ENCODE measurements around the gene NAGPA. TPM values are rescaled to one million over a fixed set of nuclear protein-coding genes. Genes with fewer than 3 reads are reported as not detected.

Gene NAGPA
- total and polyA plus RNA-seq, 2 of the 8 experiments (the other 6 are each of a cell fraction or from before 2014, with no cell fraction given): 10.1 to 13.2 TPM

GRCh38 chr16:4976611-4977145, 57.1 kb downstream of the NAGPA start:
- Histone ChIP-seq H3K4me1 (replicated peaks in 1 of 4; ENCODE audit: control insufficient read depth in 3 of 4, insufficient read depth in 4 of 4, low read length in 3 of 4) (peaks cover 0 to 4% (median 0%) of the 10 kb centered on the region in 4 experiments; a peak in 2 of 7 replicates), H3K27ac (ENCODE audit: low read depth, low read length) (no peak overlapping the region), H2AFZ (ENCODE audit: low read length) (no peak overlapping the region), H4K8ac (ENCODE audit: extremely low read depth, insufficient read depth, low read length) (no peak overlapping the region), H3K79me1 (ENCODE audit: low read depth, low read length) (no peaks in the 10 kb centered on the region), H3K18ac (ENCODE audit: extremely low read depth, low read length) (no peak overlapping the region), H2AK5ac (ENCODE audit: low read depth, low read length) (no peak overlapping the region), H2BK20ac (ENCODE audit: low read length) (no peak overlapping the region), H2BK5ac (ENCODE audit: low read depth, low read length) (no peak overlapping the region), H3K4me2 (ENCODE audit: insufficient read depth in 1 of 2, low read depth in 2 of 2, low read length in 2 of 2) (no peak overlapping the region), H3K27me3 (replicated peaks in 1 of 4; ENCODE audit: control insufficient read depth in 3 of 4, extremely low read depth in 1 of 4, insufficient read depth in 3 of 4, low read length in 3 of 4) (no peaks in the 10 kb centered on the region), H3K56ac (replicated peaks; ENCODE audit: insufficient read length, low read depth, low read length) (no peak overlapping the region), H3K14ac (ENCODE audit: insufficient read length) (no peak overlapping the region), H3K36me3 (ENCODE audit: control insufficient read depth in 2 of 4, insufficient read depth in 4 of 4, low read length in 3 of 4) (no peaks in the 10 kb centered on the region), H2BK15ac (ENCODE audit: low read length) (no peak overlapping the region), H4K5ac (ENCODE audit: insufficient read length, low read depth, low read length) (no peak overlapping the region), H4K91ac (replicated peaks; ENCODE audit: insufficient read length, low read length) (no peak overlapping the region), H3K4me3 (ENCODE audit: extremely low read depth in 1 of 4, insufficient read depth in 2 of 4, low read depth in 3 of 4, low read length in 4 of 4) (no peak overlapping the region), H2BK120ac (replicated peaks; ENCODE audit: low read depth, low read length) (no peak overlapping the region), H2BK12ac (ENCODE audit: low read depth, low read length) (0 out of 2 replicates have a peak overlapping the region, but pooled peaks have one; percentile 80), H3K9me3 (ENCODE audit: insufficient read depth in 2 of 2, low read depth in 1 of 2, low read length in 1 of 2) (no peaks in the 10 kb centered on the region), H3K23me2 (ENCODE audit: low read depth, low read length) (no peaks in the 10 kb centered on the region), H3K9ac (replicated peaks in 1 of 4; ENCODE audit: extremely low read depth in 1 of 4, low read depth in 3 of 4, low read length in 3 of 4) (no peak overlapping the region), H4K20me1 (replicated peaks in 1 of 2; ENCODE audit: control insufficient read depth in 1 of 2, insufficient read depth in 2 of 2, low read length in 2 of 2) (no peaks in the 10 kb centered on the region), H3K4ac (replicated peaks; ENCODE audit: insufficient read length, low read depth, low read length) (no peak overlapping the region), H3K23ac (ENCODE audit: insufficient read length) (no peak overlapping the region), H3K79me2 (ENCODE audit: control insufficient read depth in 1 of 2, insufficient read depth in 2 of 2, low read length in 2 of 2) (no peaks in the 10 kb centered on the region)
- POLR2A ChIA-PET (ENCODE audit: partially characterized antibody): no interaction called here
- CTCF ChIA-PET (ENCODE audit: partially characterized antibody): interaction anchor here (0.9 kb wide), 1 partner anchor 109 kb away, joined by 4 read pairs; no protein-coding TSS in a partner anchor
- 94% methylated on average over 5 of the region's 5 CpGs; no CpG with 5 or more reads in 1 of the 2 experiments for WGBS, 2 experiments (ENCODE audit: extremely low coverage in 1 of 2, insufficient coverage in 1 of 2, insufficient read length in 1 of 2, insufficient replicate concordance in 2 of 2, low coverage in 1 of 2, low lambda C conversion rate in 2 of 2, missing lambda C conversion rate in 1 of 2)
- FAIRE-seq (no peak), DNase-seq (ENCODE audit: low read depth in 1 of 2, low spot score in 2 of 2) (no peak)
- no peak for TF ChIP-seq TBP (IDR thresholded peaks at IDR 0.05; ENCODE audit: low read depth, low read length)
- no peak for TF ChIP-seq TAF1 (IDR thresholded peaks at IDR 0.05; ENCODE audit: low read depth, low read length)
- TF ChIP-seq ATF2 (IDR thresholded peaks at IDR 0.05; ENCODE audit: low read length): no peak
- TF ChIP-seq BRCA1 (IDR thresholded peaks at IDR 0.05; ENCODE audit: low read depth, low read length): no peak
- no peak for TF ChIP-seq RFX5 (IDR thresholded peaks at IDR 0.05; ENCODE audit: borderline replicate concordance, low read depth, low read length)
- TF ChIP-seq JUN (IDR thresholded peaks at IDR 0.05; ENCODE audit: low read depth, low read length): no peak
- no peak for TF ChIP-seq CHD2 (IDR thresholded peaks at IDR 0.05; ENCODE audit: low read length)
- TF ChIP-seq FOSL1 (IDR thresholded peaks at IDR 0.05; ENCODE audit: insufficient read depth, low read depth, low read length): no peak
- no peak for TF ChIP-seq BACH1 (IDR thresholded peaks at IDR 0.05; ENCODE audit: low read length)
- no peak for TF ChIP-seq MAFK (IDR thresholded peaks at IDR 0.05; ENCODE audit: low read depth, low read length)
- TF ChIP-seq SIX5 (IDR thresholded peaks at IDR 0.05; ENCODE audit: low read depth, low read length): no peak
- no peak for TF ChIP-seq CEBPB (IDR thresholded peaks at IDR 0.05; ENCODE audit: low read depth, low read length)

Data from H1 (cell line).